OCI-LY1 (cell line): Measurements from ENCODE around the gene RNU6-9.

ENCODE experiments used
- H2AFZ ChIP-seq: fragments of 200-600 bp; sonication (generic), shearing (Covaris generic); 2 replicates; pipeline ENCODE4 v1.6.0; 2014; ENCODE audit warnings: antibody characterized with exemption, mild to moderate bottlenecking, low read length
- H3F3A ChIP-seq: fragments of 200-600 bp; sonication (generic), shearing (Covaris generic); 2 replicates; pipeline ENCODE4 v1.6.0; 2014; ENCODE audit warnings: mild to moderate bottlenecking, antibody characterized with exemption, low read length, moderate library complexity; ENCODE audit not compliant: insufficient read depth
- H3K27ac ChIP-seq: fragments of 200-600 bp; sonication (generic); 2 replicates; pipeline ENCODE4 v1.5.1; 2014; ENCODE audit warnings: low read length, mixed run types, mild to moderate bottlenecking, low read depth; ENCODE audit not compliant: poor library complexity, severe bottlenecking
- H3K27me3 ChIP-seq: fragments of 200-600 bp; sonication (generic); 2 replicates; pipeline ENCODE4 v1.6.0; 2014; ENCODE audit warnings: antibody characterized with exemption, mild to moderate bottlenecking, low read length, moderate library complexity; ENCODE audit not compliant: insufficient read depth
- H3K36me3 ChIP-seq: fragments of 200-600 bp; sonication (generic); 2 replicates; pipeline ENCODE4 v1.6.1; 2014; ENCODE audit warnings: mild to moderate bottlenecking, antibody characterized with exemption, low read length, moderate library complexity, mixed read lengths; ENCODE audit not compliant: insufficient read depth
- H3K4me1 ChIP-seq: fragments of 200-600 bp; sonication (generic); 2 replicates; pipeline ENCODE4 v1.5.1; 2014; ENCODE audit warnings: mild to moderate bottlenecking, low read length, moderate library complexity; ENCODE audit not compliant: insufficient read depth, severe bottlenecking
- H3K4me2 ChIP-seq: fragments of 200-600 bp; sonication (generic), shearing (Covaris generic); 2 replicates; pipeline ENCODE4 v1.6.1; 2014; ENCODE audit warnings: low read length
- H3K4me3 ChIP-seq: fragments of 200-600 bp; sonication (generic); 2 replicates; pipeline ENCODE4 v1.5.1; 2014; ENCODE audit warnings: low read length, low read depth, mild to moderate bottlenecking, mixed read lengths; ENCODE audit not compliant: poor library complexity, severe bottlenecking
- H3K79me2 ChIP-seq: fragments of 200-600 bp; shearing (Covaris generic); 2 replicates; pipeline ENCODE4 v1.6.1; 2016; ENCODE audit warnings: mixed run types, low read length, mixed read lengths; ENCODE audit not compliant: insufficient read depth
- H3K9ac ChIP-seq: fragments of 200-600 bp; sonication (generic), shearing (Covaris generic); 2 replicates; pipeline ENCODE4 v1.6.1; 2014; ENCODE audit warnings: mild to moderate bottlenecking, low read length, mixed read lengths
- H3K9me2 ChIP-seq: fragments of 200-600 bp; sonication (generic), shearing (Covaris generic); 2 replicates; pipeline ENCODE4 v1.6.1; 2014; ENCODE audit warnings: low read depth, mild to moderate bottlenecking, low read length, mixed read lengths
- H3K9me3 ChIP-seq: fragments of 200-600 bp; shearing (Covaris generic); 2 replicates; pipeline ENCODE4 v1.6.1; 2014; ENCODE audit warnings: low read length, mixed read lengths
- H4K20me1 ChIP-seq: fragments of 200-600 bp; sonication (generic), shearing (Covaris generic); 2 replicates; pipeline ENCODE4 v1.6.0; 2016; ENCODE audit warnings: mild to moderate bottlenecking, low read length; ENCODE audit not compliant: insufficient read depth
- EZH2 ChIP-seq: fragments of 200-600 bp; sonication (generic), shearing (Covaris generic); IDR thresholded peaks from 2 replicates; pipeline ENCODE4 v1.8.0; 2017; ENCODE audit warnings: borderline replicate concordance, mixed run types, mild to moderate bottlenecking, antibody characterized with exemption, low read length, moderate library complexity, mixed read lengths
- TF ChIP-seq, protein P1 (sequence below): fragments of 200-600 bp; sonication (generic), shearing (Covaris generic); IDR thresholded peaks from 2 replicates; pipeline ENCODE4 v1.5.1; 2017; ENCODE audit warnings: mild to moderate bottlenecking, antibody characterized with exemption, low read length, moderate library complexity, mixed read lengths

The RNU6-9 gene

DNA sequence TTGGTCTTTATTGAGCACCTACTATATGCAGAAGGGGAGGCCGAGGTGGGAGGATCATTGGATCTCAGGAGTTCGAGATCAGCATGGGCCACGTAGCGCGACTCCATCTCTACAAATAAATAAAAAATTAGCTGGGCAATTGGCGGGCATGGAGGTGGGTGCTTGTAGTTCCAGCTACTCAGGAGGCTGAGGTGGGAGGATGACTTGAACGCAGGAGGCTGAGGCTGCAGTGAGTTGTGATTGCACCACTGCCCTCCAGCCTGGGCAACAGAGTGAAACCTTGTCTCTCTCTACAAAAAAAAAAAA lies 30.0 kb upstream of the RNU6-9 start:
- H2AFZ ChIP-seq, result no peak overlapping the region
- no peaks in the 10 kb centered on the region for H3K27me3 ChIP-seq
- H3K79me2 ChIP-seq, result no peaks in the 10 kb centered on the region
- no peaks in the 10 kb centered on the region for H3F3A ChIP-seq
- H3K4me3 ChIP-seq, result peak overlapping the region; percentile 43
- no peaks in the 10 kb centered on the region for H4K20me1 ChIP-seq
- peak overlapping the region; percentile 64 for H3K27ac ChIP-seq
- no peak overlapping the region for H3K9ac ChIP-seq
- no peaks in the 10 kb centered on the region for H3K9me3 ChIP-seq
- H3K4me2 ChIP-seq, result peak overlapping the region; percentile 59
- H3K9me2 ChIP-seq, result no peaks in the 10 kb centered on the region
- H3K36me3 ChIP-seq, result peaks cover 8% of the 10 kb centered on the region
- H3K4me1 ChIP-seq, result peaks cover 18% of the 10 kb centered on the region
- no peak for TF ChIP-seq EZH2
- TF ChIP-seq, protein P1, sequence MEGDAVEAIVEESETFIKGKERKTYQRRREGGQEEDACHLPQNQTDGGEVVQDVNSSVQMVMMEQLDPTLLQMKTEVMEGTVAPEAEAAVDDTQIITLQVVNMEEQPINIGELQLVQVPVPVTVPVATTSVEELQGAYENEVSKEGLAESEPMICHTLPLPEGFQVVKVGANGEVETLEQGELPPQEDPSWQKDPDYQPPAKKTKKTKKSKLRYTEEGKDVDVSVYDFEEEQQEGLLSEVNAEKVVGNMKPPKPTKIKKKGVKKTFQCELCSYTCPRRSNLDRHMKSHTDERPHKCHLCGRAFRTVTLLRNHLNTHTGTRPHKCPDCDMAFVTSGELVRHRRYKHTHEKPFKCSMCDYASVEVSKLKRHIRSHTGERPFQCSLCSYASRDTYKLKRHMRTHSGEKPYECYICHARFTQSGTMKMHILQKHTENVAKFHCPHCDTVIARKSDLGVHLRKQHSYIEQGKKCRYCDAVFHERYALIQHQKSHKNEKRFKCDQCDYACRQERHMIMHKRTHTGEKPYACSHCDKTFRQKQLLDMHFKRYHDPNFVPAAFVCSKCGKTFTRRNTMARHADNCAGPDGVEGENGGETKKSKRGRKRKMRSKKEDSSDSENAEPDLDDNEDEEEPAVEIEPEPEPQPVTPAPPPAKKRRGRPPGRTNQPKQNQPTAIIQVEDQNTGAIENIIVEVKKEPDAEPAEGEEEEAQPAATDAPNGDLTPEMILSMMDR, result no peak

- no peaks in the 10 kb centered on the region for H3K27me3 ChIP-seq
- no peak for TF ChIP-seq EZH2
- TF ChIP-seq, protein P1, result no peak
- H3K36me3 ChIP-seq, result peaks cover 26% of the 10 kb centered on the region
- no peaks in the 10 kb centered on the region for H3K9me3 ChIP-seq
- no peak overlapping the region for H3K9ac ChIP-seq
- H3K9me2 ChIP-seq, result no peaks in the 10 kb centered on the region
- no peak overlapping the region for H3K4me2 ChIP-seq
- no peak overlapping the region for H2AFZ ChIP-seq
- no peaks in the 10 kb centered on the region for H3F3A ChIP-seq
- no peak overlapping the region for H3K4me3 ChIP-seq
- no peaks in the 10 kb centered on the region for H3K79me2 ChIP-seq
- peaks cover 14% of the 10 kb centered on the region for H3K4me1 ChIP-seq
- H4K20me1 ChIP-seq, result no peaks in the 10 kb centered on the region
- H3K27ac ChIP-seq, result no peak overlapping the region
Observed at GRCh38 chr19:866769-867300, 26.4 kb upstream of the RNU6-9 start.

GRCh38 chr19:867301-867793 lies 25.9 kb upstream of the RNU6-9 start:
- Histone ChIP-seq H3K9ac (no peak overlapping the region), H3K4me2 (no peak overlapping the region)

More at GRCh38 chr19:867301-867793, 25.9 kb upstream of the RNU6-9 start:
- no peak overlapping the region for H2AFZ ChIP-seq
- peaks cover 26% of the 10 kb centered on the region for H3K36me3 ChIP-seq
- H3K4me1 ChIP-seq, result peaks cover 20% of the 10 kb centered on the region
- H3K27me3 ChIP-seq, result no peaks in the 10 kb centered on the region
- H3K4me3 ChIP-seq, result no peak overlapping the region
- no peaks in the 10 kb centered on the region for H3K9me3 ChIP-seq
- no peaks in the 10 kb centered on the region for H3F3A ChIP-seq
- H3K27ac ChIP-seq, result no peak overlapping the region
- no peaks in the 10 kb centered on the region for H4K20me1 ChIP-seq
- H3K79me2 ChIP-seq, result no peaks in the 10 kb centered on the region
- TF ChIP-seq EZH2, result no peak
- TF ChIP-seq, protein P1, result no peak
- no peaks in the 10 kb centered on the region for H3K9me2 ChIP-seq
